Kidney epithelial cell (primary cell): ENCODE data around the gene PAQR5. TPM values are rescaled to one million over a fixed set of nuclear protein-coding genes. Genes with fewer than 3 reads are reported as not detected.
"Not testable (repeated sequence)": the region's sequence is repeated elsewhere in the genome, so short reads cannot be mapped to it uniquely, and the experiment has no call there.

Experiments used
- DNase-seq: peaks from one replicate; pipeline ENCODE4 v3.0.0-alpha.2; 2010; ENCODE audit warnings: low read depth
- H3K27me3 ChIP-seq: 2 replicates; pipeline ENCODE4 v1.6.0; 2011; ENCODE audit warnings: low read length; ENCODE audit not compliant: control insufficient read depth, insufficient read depth
- H3K36me3 ChIP-seq: 2 replicates; pipeline ENCODE4 v1.5.1; 2011; ENCODE audit warnings: low read length; ENCODE audit not compliant: control insufficient read depth, insufficient read depth
- H3K4me3 ChIP-seq: 2 replicates; pipeline ENCODE4 v1.5.1; 2011; ENCODE audit warnings: low read depth, mild to moderate bottlenecking, control low read depth, low read length
- CTCF ChIP-seq: IDR thresholded peaks from 2 replicates; pipeline ENCODE4 v1.5.1; 2011; ENCODE audit warnings: mild to moderate bottlenecking, moderate library complexity, low read length, control low read depth, inconsistent platforms; ENCODE audit not compliant: insufficient read depth, poor library complexity, severe bottlenecking
- total RNA-seq: library from RNA; depleted of rRNA; stranded (reverse); fragments of >200 nt; gene quantifications from 2 replicates; pipeline ENCODE4 v1.2.3, GENCODE V29; 2015

The PAQR5 gene
- total RNA-seq, 1 donor from 2014 or later = 9.7 TPM

- H3K27me3 ChIP-seq = peaks cover 16% of the 10 kb centered on the region
- no peak for TF ChIP-seq CTCF
- no peak for DNase-seq
- H3K36me3 ChIP-seq = no peaks in the 10 kb centered on the region
- H3K4me3 ChIP-seq = no peak overlapping the region
Observed at GRCh38 chr15:69297642-69298353, 914 bp upstream of the PAQR5 start.

GRCh38 chr15:69298354-69298696 is 387 bp upstream of the PAQR5 start:
- Histone ChIP-seq H3K4me3 (peak overlapping the region; percentile 49), H3K27me3 (peaks cover 16% of the 10 kb centered on the region), H3K36me3 (no peaks in the 10 kb centered on the region)
- DNase-seq = no peak
- no peak for TF ChIP-seq CTCF

- Histone ChIP-seq H3K4me3 (peak overlapping the region; percentile 49), H3K27me3 (peaks cover 16% of the 10 kb centered on the region), H3K36me3 (no peaks in the 10 kb centered on the region)
- TF ChIP-seq CTCF = no peak
- no peak for DNase-seq
Observed at GRCh38 chr15:69299451-69299886, 757 bp downstream of the PAQR5 start.

GRCh38 chr15:69299943-69300588 is 1.4 kb downstream of the PAQR5 start:
- H3K4me3 ChIP-seq = no peak overlapping the region

DNA sequence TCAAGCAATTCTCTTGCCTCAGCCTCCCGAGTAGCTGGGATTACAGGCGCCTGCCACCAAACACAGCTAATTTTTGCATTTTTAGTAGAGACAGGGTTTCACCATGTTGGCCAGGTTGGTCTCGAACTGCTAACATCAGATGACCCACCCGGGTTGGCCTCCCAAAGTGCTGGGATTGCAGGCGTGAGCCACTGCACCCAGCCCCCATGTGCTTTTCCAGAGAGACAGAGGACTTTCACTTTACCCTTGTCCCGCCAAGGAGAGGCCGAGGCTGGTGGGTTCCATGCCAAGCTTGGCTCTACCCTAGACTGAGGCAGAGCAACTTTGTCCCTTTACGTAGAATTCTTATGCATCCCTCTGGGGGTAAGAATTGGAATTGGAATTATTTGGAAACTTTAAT is 2.4 kb downstream of the PAQR5 start:
- H3K36me3 ChIP-seq, H3K4me3 ChIP-seq, DNase-seq: not testable (repeated sequence)
- H3K27me3 ChIP-seq = peaks cover 16% of the 10 kb centered on the region

More at GRCh38 chr15:69299943-69300588, 1.4 kb downstream of the PAQR5 start:
- TF ChIP-seq CTCF = no peak
- DNase-seq = no peak
- Histone ChIP-seq H3K36me3 (no peaks in the 10 kb centered on the region), H3K27me3 (peaks cover 16% of the 10 kb centered on the region)

DNA sequence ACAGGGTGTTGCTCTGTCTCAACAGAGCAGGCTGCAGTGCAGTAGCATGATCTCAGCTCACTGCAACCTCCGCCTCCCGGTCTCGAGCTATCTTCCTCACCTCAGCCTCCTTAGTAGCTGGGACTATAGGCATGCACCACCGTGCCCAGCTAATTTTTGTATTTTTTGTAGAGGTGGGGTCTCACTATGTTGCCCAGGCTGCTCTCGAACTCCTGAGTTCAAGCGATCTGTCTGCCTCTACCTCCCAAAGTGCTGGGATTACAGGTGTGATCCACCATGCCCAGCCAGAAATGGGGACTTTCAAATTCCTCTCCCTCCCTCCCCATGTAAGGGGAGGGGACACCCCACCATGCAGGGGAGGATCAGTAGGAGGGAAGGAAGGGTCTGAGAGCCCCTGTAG is 3.4 kb downstream of the PAQR5 start:
- DNase-seq, H3K4me3 ChIP-seq, H3K36me3 ChIP-seq: not testable (repeated sequence)
- H3K27me3 ChIP-seq = peaks cover 16% of the 10 kb centered on the region

DNA sequence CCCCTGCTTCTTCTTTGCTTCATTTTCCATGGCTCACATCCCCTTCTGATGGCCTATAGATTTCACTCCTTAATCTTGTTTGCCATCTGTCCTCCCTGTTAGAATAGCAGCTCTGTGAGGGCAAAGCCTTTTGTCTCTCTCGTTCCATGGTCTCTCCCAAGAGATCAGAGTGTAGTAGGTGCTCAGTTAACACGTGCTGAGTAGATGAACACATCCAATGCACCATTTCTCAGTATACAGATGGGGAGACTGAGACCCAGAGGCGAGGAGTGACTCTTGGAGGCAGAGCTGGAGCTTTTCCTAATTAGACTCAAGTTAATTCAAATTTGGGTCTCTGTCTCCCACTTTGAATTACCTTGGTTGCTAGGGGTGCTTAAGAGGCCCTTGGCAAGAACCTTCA is 4.2 kb downstream of the PAQR5 start:
- no peak for TF ChIP-seq CTCF
- DNase-seq = no peak
- Histone ChIP-seq H3K4me3 (no peak overlapping the region), H3K27me3 (peaks cover 16% of the 10 kb centered on the region), H3K36me3 (no peaks in the 10 kb centered on the region)
